Brain microvascular endothelial cell (primary cell): ENCODE results near the gene CKMT2.
A peak's percentile ranks its signal among the peaks of the same experiment; 100 is the strongest.
"Not testable (repeated sequence)": the region's sequence is repeated elsewhere in the genome, so short reads cannot be mapped to it uniquely, and the experiment has no call there.

ENCODE experiments used
- DNase-seq: peaks from one replicate; pipeline ENCODE4 v3.0.0-alpha.2; 2020
- H3K27ac ChIP-seq: fragments of 250-450 bp; sonication (Bioruptor Pico); 2 replicates; pipeline ENCODE4 v1.5.1; 2020; ENCODE audit warnings: mild to moderate bottlenecking, moderate library complexity
- H3K27me3 ChIP-seq: fragments of 250-450 bp; sonication (Bioruptor Pico); replicated peaks from 2 replicates; pipeline ENCODE4 v1.5.1; 2020; ENCODE audit warnings: mild to moderate bottlenecking
- H3K36me3 ChIP-seq: fragments of 250-450 bp; sonication (Bioruptor Pico); replicated peaks from 2 replicates; pipeline ENCODE4 v1.5.1; 2020; ENCODE audit warnings: mild to moderate bottlenecking
- H3K4me3 ChIP-seq: 2 replicates; pipeline ENCODE4 v1.5.1; 2011; ENCODE audit warnings: low read depth, mild to moderate bottlenecking, control low read depth, low read length, moderate library complexity
- CTCF ChIP-seq: IDR thresholded peaks from 2 replicates; pipeline ENCODE4 v1.5.1; 2011; ENCODE audit warnings: low read depth, mild to moderate bottlenecking, moderate library complexity, low read length, control low read depth, inconsistent platforms; ENCODE audit errors: missing control alignments
- in situ Hi-C: cut with HindIII; loops from 2 replicates; pipeline ENCODE4 v1.10.0; 2017; ENCODE audit warnings: low sequenced_read_pairs, low pct_ligation_motif_present

The CKMT2 gene

GRCh38 chr5:81252904-81253303, 19.8 kb downstream of the CKMT2 start:
- in situ Hi-C loops: no loop called here
- Histone ChIP-seq H3K27me3 (no peaks in the 10 kb centered on the region), H3K4me3 (no peak overlapping the region), H3K36me3 (no peaks in the 10 kb centered on the region), H3K27ac (no peak overlapping the region)
- TF ChIP-seq CTCF: no peak
- no peak for DNase-seq

GRCh38 chr5:81253875-81254274, 20.8 kb downstream of the CKMT2 start:
- Histone ChIP-seq H3K27me3 (no peaks in the 10 kb centered on the region), H3K27ac (no peak overlapping the region), H3K4me3 (no peak overlapping the region), H3K36me3 (no peaks in the 10 kb centered on the region)
- DNase-seq: no peak
- TF ChIP-seq CTCF: no peak
- in situ Hi-C loops: no loop called here

GRCh38 chr5:81254886-81255559, 21.9 kb downstream of the CKMT2 start:
- H3K36me3 ChIP-seq: no peaks in the 10 kb centered on the region
- no peak overlapping the region for H3K4me3 ChIP-seq
- no peak for DNase-seq
- in situ Hi-C loops: no loop called here
- TF ChIP-seq CTCF: no peak
- H3K27me3 ChIP-seq: no peaks in the 10 kb centered on the region
- H3K27ac ChIP-seq: no peak overlapping the region

GRCh38 chr5:81256766-81257165, 23.6 kb downstream of the CKMT2 start:
- no peaks in the 10 kb centered on the region for H3K36me3 ChIP-seq
- in situ Hi-C loops: no loop called here
- H3K4me3 ChIP-seq: no peak overlapping the region
- TF ChIP-seq CTCF: no peak
- no peak overlapping the region for H3K27ac ChIP-seq
- no peak for DNase-seq
- no peaks in the 10 kb centered on the region for H3K27me3 ChIP-seq

- DNase-seq, in situ Hi-C loops, H3K36me3 ChIP-seq, H3K27ac ChIP-seq, H3K4me3 ChIP-seq, H3K27me3 ChIP-seq: not testable (repeated sequence)
Observed at GRCh38 chr5:81262796-81263195, 29.7 kb downstream of the CKMT2 start.

GRCh38 chr5:81265101-81265500, 32.0 kb downstream of the CKMT2 start:
- H3K4me3 ChIP-seq: no peak overlapping the region
- no peaks in the 10 kb centered on the region for H3K36me3 ChIP-seq
- DNase-seq: peak; percentile 29
- in situ Hi-C loops: no loop called here
- TF ChIP-seq CTCF: no peak
- no peak overlapping the region for H3K27ac ChIP-seq
- no peaks in the 10 kb centered on the region for H3K27me3 ChIP-seq
